ENCODE data around the gene ERC1.

DNA sequence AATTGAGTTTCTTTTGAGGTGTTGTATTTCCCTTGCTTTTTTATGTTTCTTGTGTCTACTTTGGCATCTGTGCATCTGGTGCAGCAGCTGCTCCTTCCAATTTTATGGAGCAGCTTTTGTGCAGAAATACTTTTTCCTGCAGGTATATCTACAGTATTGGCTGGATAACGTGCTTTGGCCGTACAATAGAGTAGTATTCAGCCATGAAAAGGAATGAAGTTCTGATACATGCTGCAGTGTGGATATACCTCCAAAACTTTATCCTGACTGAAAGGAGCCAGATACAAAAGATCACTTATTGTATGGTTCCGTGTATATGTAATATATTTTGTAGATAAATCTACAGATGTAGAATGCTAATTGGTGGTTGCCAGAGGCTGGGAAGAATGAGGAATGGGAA lies 74.6 kb downstream of the ERC1 start:
- TF ChIP-seq, protein P1, sequence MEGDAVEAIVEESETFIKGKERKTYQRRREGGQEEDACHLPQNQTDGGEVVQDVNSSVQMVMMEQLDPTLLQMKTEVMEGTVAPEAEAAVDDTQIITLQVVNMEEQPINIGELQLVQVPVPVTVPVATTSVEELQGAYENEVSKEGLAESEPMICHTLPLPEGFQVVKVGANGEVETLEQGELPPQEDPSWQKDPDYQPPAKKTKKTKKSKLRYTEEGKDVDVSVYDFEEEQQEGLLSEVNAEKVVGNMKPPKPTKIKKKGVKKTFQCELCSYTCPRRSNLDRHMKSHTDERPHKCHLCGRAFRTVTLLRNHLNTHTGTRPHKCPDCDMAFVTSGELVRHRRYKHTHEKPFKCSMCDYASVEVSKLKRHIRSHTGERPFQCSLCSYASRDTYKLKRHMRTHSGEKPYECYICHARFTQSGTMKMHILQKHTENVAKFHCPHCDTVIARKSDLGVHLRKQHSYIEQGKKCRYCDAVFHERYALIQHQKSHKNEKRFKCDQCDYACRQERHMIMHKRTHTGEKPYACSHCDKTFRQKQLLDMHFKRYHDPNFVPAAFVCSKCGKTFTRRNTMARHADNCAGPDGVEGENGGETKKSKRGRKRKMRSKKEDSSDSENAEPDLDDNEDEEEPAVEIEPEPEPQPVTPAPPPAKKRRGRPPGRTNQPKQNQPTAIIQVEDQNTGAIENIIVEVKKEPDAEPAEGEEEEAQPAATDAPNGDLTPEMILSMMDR (IDR thresholded peaks at IDR 0.05; ENCODE audit: low read length), result no peak
- TF ChIP-seq EZH2 (IDR thresholded peaks at IDR 0.05; ENCODE audit: borderline replicate concordance, low read length), result no peak

Measured in OCI-LY1 (cell line).